Epithelial cell of prostate (primary cell): Measurements from ENCODE around the gene PDCD10.

ENCODE experiments used
- DNase-seq: peaks from one replicate; pipeline ENCODE4 v3.0.0-alpha.2; 2011; ENCODE audit warnings: low read depth, low spot score
- H3K27ac ChIP-seq: fragments of 450-650 bp; 2 replicates; pipeline ENCODE4 v1.5.1; 2017; ENCODE audit warnings: mild to moderate bottlenecking

The PDCD10 gene

DNA sequence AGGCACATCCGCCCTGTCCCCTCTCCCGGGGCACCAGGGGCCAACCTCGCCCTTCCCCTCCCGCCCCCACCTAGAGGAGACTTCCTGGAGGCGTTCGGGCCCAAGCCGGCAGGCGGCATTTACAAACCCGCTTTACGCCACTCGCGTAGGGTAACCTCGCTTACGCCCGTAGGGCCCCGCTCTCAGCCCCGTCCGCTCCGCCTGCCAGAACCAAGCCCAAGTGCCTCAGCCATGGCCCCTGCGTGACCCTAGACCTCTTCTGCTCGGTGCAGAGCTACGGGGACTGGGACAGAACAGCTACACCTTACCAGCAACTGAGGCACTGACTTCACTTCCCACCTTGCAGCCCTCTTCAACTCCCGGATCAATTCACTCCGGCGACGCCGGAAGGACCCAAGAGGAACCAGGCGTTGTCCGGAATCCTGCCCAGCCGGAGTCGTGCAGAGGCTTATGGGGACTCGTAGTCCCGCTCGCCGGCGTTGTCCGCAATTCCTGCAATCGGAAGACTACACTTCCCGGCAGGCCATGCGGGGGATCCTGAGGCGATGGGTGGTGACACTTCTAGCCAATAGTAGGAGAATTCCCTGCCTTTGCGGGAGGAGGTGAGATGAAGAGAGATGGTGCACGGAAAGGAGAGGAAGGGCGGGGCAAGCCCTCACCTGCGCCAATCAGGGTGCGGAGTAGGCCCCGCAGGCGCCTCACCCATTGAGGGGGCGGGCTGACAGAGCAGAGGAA lies at the start of gene PDCD10:
Gene PDCD10 (minus strand): TSS at position 395 of the 735 bp plus-strand sequence. CDS start 14,735 bp downstream, outside the sequence.
- peak within 1 kb of the TSS; percentile 96 for H3K27ac ChIP-seq
- peak; percentile 98 for DNase-seq

DNA sequence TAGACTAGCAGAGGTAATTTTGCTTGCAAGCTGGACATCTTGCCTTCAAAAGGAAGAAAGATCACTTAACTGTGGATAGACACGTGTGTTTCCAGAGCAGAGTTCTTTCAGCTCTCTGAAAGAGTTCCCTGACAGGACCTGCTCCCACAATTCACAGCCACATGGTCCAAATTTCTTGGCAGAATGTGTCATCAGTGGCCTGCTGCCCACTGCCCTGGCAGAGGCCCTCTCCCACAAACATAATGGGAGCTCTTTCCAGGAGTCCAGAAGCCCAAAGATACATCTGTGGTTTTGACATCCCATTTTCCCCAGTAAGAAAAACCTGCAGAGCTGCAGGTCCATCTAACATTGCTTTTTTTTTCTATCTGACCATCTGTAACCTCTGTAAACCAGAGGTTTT lies 49.1 kb upstream of the PDCD10 start:
- no peak for DNase-seq
- H3K27ac ChIP-seq: no peak overlapping the region

DNA sequence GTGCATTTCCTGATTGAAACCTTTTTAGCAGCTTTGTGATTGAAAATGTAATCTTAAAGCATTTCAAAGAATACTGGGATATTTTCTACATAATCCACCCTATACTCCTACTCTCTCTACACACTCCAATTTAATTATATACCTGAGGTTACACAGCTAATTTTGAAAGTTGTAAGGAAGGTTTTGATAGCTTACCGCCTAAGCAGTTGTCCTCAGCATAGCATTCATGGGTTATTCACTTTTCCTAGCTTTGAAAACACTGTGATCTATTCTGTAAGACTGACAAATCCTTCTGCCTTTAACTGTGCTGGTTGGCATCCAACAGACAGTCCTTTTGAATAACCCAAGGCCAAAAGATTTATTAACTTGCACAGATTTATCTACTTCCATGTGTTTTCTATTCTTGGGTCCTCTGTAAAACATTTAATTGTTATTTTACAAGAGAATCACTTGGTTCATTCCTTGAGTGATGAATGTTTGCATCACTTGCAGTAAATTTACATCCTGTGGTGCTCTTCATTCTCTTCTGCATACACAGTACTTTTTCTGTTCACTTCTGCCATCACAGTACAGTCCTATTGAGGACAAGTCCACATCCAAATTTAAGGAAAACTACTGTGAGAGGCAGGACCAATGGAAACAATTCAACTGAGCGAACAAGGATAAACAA lies 45.7 kb upstream of the PDCD10 start:
- DNase-seq: no peak
- no peak overlapping the region for H3K27ac ChIP-seq

GRCh38 chr3:167777356-167777755 lies 42.7 kb upstream of the PDCD10 start:
- H3K27ac ChIP-seq: no peak overlapping the region
- no peak for DNase-seq

- DNase-seq: no peak
- no peak overlapping the region for H3K27ac ChIP-seq
Measured at GRCh38 chr3:167776066-167776685, 41.5 kb upstream of the PDCD10 start.

GRCh38 chr3:167773584-167773983 lies 38.9 kb upstream of the PDCD10 start:
- no peak overlapping the region for H3K27ac ChIP-seq
- no peak for DNase-seq

DNA sequence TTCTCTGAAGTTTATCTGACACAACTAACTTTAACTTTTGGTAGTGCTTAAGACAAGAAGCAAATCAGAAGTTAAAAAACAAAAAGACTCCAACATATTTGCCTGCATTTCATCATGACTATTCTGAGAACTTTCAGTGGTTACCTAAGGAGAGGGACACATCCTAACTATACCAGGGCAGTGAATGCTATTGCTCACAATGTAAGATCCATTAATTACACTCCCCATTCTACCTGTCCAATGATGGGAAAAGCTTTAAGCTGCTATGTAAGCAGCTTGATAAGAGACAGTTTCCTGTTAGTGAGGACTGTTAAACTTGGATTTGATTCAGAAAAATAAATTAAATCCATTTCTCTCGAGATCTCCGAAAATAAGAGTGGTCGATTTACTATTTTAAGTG lies 38.3 kb upstream of the PDCD10 start:
- no peak overlapping the region for H3K27ac ChIP-seq

DNA sequence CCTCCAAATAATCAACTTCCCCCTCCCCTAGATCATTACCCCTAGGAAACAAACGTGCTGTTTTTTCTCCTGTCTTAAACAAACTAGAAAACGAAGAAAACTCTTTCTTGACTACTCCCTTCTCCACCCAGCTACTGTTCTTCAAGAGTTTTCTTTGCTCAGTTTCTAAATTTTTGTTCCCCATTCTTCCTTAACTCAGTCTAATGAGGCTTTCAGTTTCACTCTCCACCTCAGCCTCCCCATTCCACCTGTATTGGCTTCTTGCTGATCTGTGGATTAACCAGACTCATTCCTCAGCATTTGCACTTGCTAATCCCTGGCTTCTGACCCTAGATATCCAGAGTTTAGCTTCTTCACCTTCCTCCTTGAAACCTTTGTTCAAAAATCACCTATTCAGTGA lies 27.6 kb upstream of the PDCD10 start:
- no peak for DNase-seq

More for the DNA sequence above, 38.3 kb upstream of the PDCD10 start:
- DNase-seq: no peak

GRCh38 chr3:167761302-167761701 lies 26.6 kb upstream of the PDCD10 start:
- DNase-seq: no peak

More for the DNA sequence above, 27.6 kb upstream of the PDCD10 start:
- H3K27ac ChIP-seq: no peak overlapping the region

GRCh38 chr3:167754049-167754448 lies 19.4 kb upstream of the PDCD10 start:
- DNase-seq: no peak
- H3K27ac ChIP-seq: no peak overlapping the region

More at GRCh38 chr3:167761302-167761701, 26.6 kb upstream of the PDCD10 start:
- H3K27ac ChIP-seq: no peak overlapping the region

DNA sequence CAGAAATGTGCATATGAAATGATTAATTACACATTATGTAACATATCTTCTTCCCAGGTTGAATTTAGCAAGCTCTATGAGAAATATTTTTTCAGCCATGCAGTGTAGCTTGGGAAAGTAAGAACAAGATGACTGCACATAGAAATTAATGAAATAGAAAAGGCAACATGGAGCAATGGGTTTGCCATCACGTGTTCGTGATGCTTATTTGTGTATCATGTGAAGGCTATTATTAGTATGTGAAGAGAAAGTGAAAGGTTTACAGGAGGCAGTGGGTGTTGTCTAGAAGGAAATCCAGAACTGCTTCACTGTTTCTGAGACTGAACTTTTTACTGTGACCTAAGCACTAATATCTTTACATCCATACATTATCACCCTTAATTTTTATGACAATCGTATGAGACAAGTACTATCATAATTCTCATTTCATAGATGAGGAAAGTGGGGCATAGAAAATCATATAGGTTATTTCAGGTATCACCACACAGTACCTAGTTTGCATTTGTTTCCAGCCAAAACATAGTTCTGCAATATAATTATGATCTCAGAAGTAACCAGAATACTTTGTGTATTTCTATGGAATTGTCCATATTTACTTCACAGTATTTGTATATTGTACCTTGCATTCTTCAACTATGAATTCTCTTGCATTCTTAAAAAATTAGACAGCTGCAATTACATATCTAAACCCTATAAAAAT lies 15.7 kb upstream of the PDCD10 start:
- H3K27ac ChIP-seq: no peak overlapping the region
- DNase-seq: no peak

GRCh38 chr3:167749728-167750127 lies 15.0 kb upstream of the PDCD10 start:
- no peak overlapping the region for H3K27ac ChIP-seq
- DNase-seq: no peak

GRCh38 chr3:167749209-167749608 lies 14.5 kb upstream of the PDCD10 start:
- DNase-seq: no peak
- H3K27ac ChIP-seq: no peak overlapping the region

DNA sequence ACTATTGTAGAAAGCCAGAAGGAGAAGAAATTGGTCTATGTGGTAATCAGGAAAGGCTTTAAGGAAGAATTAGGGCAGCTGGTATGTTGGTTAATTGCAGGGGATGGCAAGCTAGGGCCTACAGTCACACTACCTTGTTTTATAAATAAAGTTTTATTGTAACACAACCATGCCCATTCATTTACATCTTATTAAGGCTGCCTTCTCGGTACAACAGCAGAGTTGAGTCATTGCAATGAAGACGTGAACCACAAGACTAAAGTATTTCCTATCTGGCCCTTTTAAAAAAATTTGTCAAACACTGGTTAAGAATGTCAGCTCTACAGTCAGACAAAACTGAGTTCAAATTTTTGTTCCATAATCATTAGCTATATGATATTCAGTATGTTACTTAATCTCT lies 9.1 kb upstream of the PDCD10 start:
- no peak overlapping the region for H3K27ac ChIP-seq
- no peak for DNase-seq

DNA sequence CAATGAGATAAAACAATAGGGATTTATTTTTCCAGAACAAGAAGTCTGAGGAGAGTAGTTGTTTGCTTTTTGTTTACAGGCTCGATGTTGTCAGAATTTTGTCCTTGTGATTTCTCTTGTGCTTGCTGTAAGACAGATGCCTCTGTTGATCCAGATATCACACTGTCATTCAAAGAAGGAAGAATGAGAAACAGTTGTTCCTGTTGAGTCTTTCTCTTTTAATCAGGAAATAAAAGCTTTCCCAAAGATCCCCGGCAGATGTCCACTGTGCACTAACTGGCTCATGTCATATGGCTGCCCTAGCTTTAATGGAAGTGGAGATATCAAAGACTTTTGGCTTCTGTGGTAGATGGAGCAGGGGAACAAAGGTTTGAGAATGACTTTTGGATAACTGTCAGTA lies 7.6 kb upstream of the PDCD10 start:
- no peak for DNase-seq
- H3K27ac ChIP-seq: no peak overlapping the region

- DNase-seq: no peak
- H3K27ac ChIP-seq: no peak overlapping the region
Measured at GRCh38 chr3:167740961-167741587, 6.4 kb upstream of the PDCD10 start.

DNA sequence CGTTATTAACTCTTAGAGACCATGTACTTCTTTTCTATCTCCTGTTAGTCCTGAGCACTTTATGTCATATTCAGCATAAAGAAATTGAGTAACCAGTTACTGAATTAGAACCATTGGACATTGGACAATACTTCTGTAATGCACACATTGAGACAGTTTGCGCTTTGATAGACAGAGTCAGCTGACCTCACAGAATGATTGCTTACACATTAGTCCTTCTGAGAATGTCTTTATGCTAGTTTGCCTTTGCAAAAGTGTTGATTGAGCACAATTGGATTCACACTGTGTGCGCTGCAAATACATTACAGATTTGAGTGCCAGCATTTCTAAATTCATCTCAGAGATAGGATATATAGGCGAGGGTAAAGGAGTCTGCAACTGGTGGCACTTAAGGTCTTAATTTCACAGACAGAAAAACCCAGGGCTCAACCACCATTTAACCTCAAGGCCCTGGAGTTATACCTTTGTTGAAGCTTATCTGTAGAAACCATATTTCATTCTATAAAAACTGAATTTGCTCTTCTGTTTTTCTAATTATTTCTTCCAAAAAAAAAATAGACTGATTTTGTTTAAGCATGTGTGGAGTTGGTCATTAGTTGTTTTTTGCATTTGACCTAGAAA lies 4.6 kb upstream of the PDCD10 start:
- no peak for DNase-seq
- H3K27ac ChIP-seq: no peak overlapping the region

GRCh38 chr3:167738037-167738436 lies 3.3 kb upstream of the PDCD10 start:
- H3K27ac ChIP-seq: no peak overlapping the region
- no peak for DNase-seq

- no peak for DNase-seq
- no peak overlapping the region for H3K27ac ChIP-seq
Measured at GRCh38 chr3:167736997-167737396, 2.3 kb upstream of the PDCD10 start.

- H3K27ac ChIP-seq: peak overlapping the region; percentile 96
- no peak for DNase-seq
Measured at GRCh38 chr3:167736264-167736787, 1.6 kb upstream of the PDCD10 start.
